CD4-positive, alpha-beta T cell (primary cell): ENCODE results near the gene COL5A1. TPM values are rescaled to one million over a fixed set of nuclear protein-coding genes. Genes with fewer than 3 reads are reported as not detected.

Experiments used
- ATAC-seq: fragments of 200-7000 bp; cut with Tn5 transposase; one replicate; pipeline ENCODE4 v1.10.0; 2022; ENCODE audit warnings: mild to moderate bottlenecking; ENCODE audit not compliant: poor library complexity
- CTCF ChIA-PET: fragments of 350-600 bp; sonication (Branson Sonifier 250); formaldehyde crosslinking; loops from one replicate; lab custom pipeline; 2021; ENCODE audit warnings: antibody characterized with exemption, inconsistent platforms; lab: Charles Lee
- POLR2A ChIA-PET: fragments of 350-600 bp; sonication (Branson Sonifier 250); formaldehyde crosslinking; loops from one replicate; lab custom pipeline; 2021; ENCODE audit warnings: antibody characterized with exemption, inconsistent platforms; lab: Charles Lee
- DNase-seq, 14 experiments: peaks; one replicate each; pipeline ENCODE4 v3.0.0-alpha.2; 2013 to 2020; ENCODE audit warnings: mixed read lengths in 2 of 14
- H3K27ac ChIP-seq, 2 donors: one replicate each; pipeline versions ENCODE4 v1.5.1 to v1.7.0; 2013; ENCODE audit warnings: low read length in 2 of 2, low read depth in 1 of 2, mild to moderate bottlenecking in 1 of 2
- H3K27me3 ChIP-seq, 2 experiments: 1 replicate in 1 of 2; 2 replicates in 1 of 2; pipeline versions ENCODE4 v1.6.1 to v1.7.0; 2013; ENCODE audit warnings: low read length in 2 of 2, control low read depth in 1 of 2, mild to moderate bottlenecking in 1 of 2, moderate library complexity in 1 of 2; ENCODE audit not compliant: insufficient read depth in 2 of 2, control insufficient read depth in 1 of 2
- H3K36me3 ChIP-seq: one replicate; pipeline ENCODE4 v1.6.1; 2013; ENCODE audit warnings: low read length, control low read depth; ENCODE audit not compliant: insufficient read depth
- H3K4me1 ChIP-seq: one replicate; pipeline ENCODE4 v1.6.1; 2013; ENCODE audit warnings: low read length, control low read depth; ENCODE audit not compliant: insufficient read depth
- H3K4me3 ChIP-seq: one replicate; pipeline ENCODE4 v1.5.1; 2013; ENCODE audit warnings: mild to moderate bottlenecking, low read length, moderate library complexity
- H3K9me3 ChIP-seq, 2 experiments: 1 replicate in 1 of 2; 2 replicates in 1 of 2; pipeline versions ENCODE4 v1.6.1 to v1.7.0; 2013; ENCODE audit warnings: low read length in 2 of 2, mild to moderate bottlenecking in 2 of 2, control low read depth in 1 of 2, moderate library complexity in 1 of 2; ENCODE audit not compliant: control insufficient read depth in 1 of 2, insufficient read depth in 1 of 2
- H3K27ac Mint-ChIP-seq: one replicate; pipeline ENCODE4 v1.8.0; 2020; ENCODE audit warnings: mixed read lengths
- H3K27me3 Mint-ChIP-seq: one replicate; pipeline ENCODE4 v1.8.0; 2021; ENCODE audit warnings: mixed read lengths
- H3K36me3 Mint-ChIP-seq: one replicate; pipeline ENCODE4 v1.8.0; 2021; ENCODE audit warnings: low read depth, mixed read lengths
- H3K4me1 Mint-ChIP-seq: one replicate; pipeline ENCODE4 v1.8.0; 2021; ENCODE audit warnings: low read depth, mixed read lengths
- H3K4me3 Mint-ChIP-seq: one replicate; pipeline ENCODE4 v1.8.0; 2020; ENCODE audit warnings: mild to moderate bottlenecking, mixed read lengths
- H3K9me3 Mint-ChIP-seq: one replicate; pipeline ENCODE4 v1.8.0; 2020; ENCODE audit warnings: mixed read lengths
- CTCF ChIP-seq: fragments of 200-600 bp; IDR thresholded peaks from one replicate; pipeline ENCODE4 v1.8.0; 2022; ENCODE audit warnings: antibody characterized with exemption, mild to moderate bottlenecking
- intact Hi-C, 2 experiments: fragments of 100-400 bp; cut with DNase I in 1 of 2; cut with micrococcal nuclease in 1 of 2; formaldehyde crosslinking; loops; one replicate each; pipeline versions ENCODE4 v1.15.1 to v1.9.0; 2023 to 2025; cut with DNase I, micrococcal nuclease
- total RNA-seq, 174 experiments: library from RNA in 2 of 174; stranded (reverse) in 2 of 174; gene quantifications; one replicate each; pipeline ENCODE4 v1.2.3 and lab custom pipeline; 2021 to 2026

The COL5A1 gene
- total RNA-seq, 2 experiments from 2014 or later = 0.41 to 0.50 TPM

DNA sequence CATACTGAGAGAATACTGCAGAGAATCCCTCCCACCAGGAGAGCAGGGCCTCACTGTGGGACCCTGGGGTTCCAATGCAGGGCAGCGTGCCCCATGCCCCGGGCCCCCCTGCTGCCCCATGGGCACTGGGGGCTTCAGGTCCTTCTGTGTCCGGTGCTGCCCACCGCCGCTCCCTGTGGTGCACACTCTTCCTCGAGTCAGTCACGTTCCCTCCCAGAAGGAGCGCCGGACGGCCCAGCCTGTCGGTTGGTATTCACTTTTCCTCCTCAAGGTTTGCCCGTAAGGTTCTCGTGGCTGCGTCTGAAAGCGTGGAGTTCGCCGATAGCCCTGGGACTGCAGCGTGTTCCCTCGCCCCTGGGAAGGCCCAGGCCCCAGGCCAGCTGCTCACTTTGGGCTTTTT is 190.9 kb downstream of the COL5A1 start:
- DNase-seq = no peak
- H3K36me3 Mint-ChIP-seq = no peaks in the 10 kb centered on the region
- no peak overlapping the region for H3K27ac ChIP-seq
- H3K4me3 Mint-ChIP-seq = no peak overlapping the region
- no peaks in the 10 kb centered on the region for H3K4me1 Mint-ChIP-seq
- CTCF ChIA-PET = no interaction called here
- H3K9me3 Mint-ChIP-seq = no peaks in the 10 kb centered on the region
- H3K4me3 ChIP-seq = no peak overlapping the region
- no peaks in the 10 kb centered on the region for H3K27me3 Mint-ChIP-seq
- TF ChIP-seq CTCF = no peak
- H3K27me3 ChIP-seq = no peaks in the 10 kb centered on the region
- peaks cover 0 to 6% of the 10 kb centered on the region in 2 experiments for H3K9me3 ChIP-seq
- no peaks in the 10 kb centered on the region for H3K36me3 ChIP-seq
- POLR2A ChIA-PET = no interaction called here
- H3K4me1 ChIP-seq = no peaks in the 10 kb centered on the region
- intact Hi-C loops = no loop called here
- ATAC-seq = no peak
- H3K27ac Mint-ChIP-seq = no peak overlapping the region

GRCh38 chr9:134833294-134833880 is 191.8 kb downstream of the COL5A1 start:
- ChIA-PET POLR2A (no interaction called here), CTCF (no interaction called here)
- ATAC-seq (no peak), DNase-seq (no peak)
- TF ChIP-seq CTCF = no peak
- Histone ChIP-seq H3K4me3 (no peak overlapping the region), H3K9me3 (peaks cover 0 to 6% of the 10 kb centered on the region in 2 experiments), H3K27ac (no peak overlapping the region), H3K36me3 (no peaks in the 10 kb centered on the region), H3K4me1 (no peaks in the 10 kb centered on the region), H3K27me3 (no peaks in the 10 kb centered on the region)
- no peaks in the 10 kb centered on the region for H3K9me3 Mint-ChIP-seq
- no peak overlapping the region for H3K4me3 Mint-ChIP-seq
- no peaks in the 10 kb centered on the region for H3K36me3 Mint-ChIP-seq
- no peak overlapping the region for H3K27ac Mint-ChIP-seq
- intact Hi-C loops = no loop called here
- H3K27me3 Mint-ChIP-seq = no peaks in the 10 kb centered on the region
- no peaks in the 10 kb centered on the region for H3K4me1 Mint-ChIP-seq

- no peak overlapping the region for H3K27ac ChIP-seq
- peaks cover 0 to 6% of the 10 kb centered on the region in 2 experiments for H3K9me3 ChIP-seq
- TF ChIP-seq CTCF = no peak
- POLR2A ChIA-PET = no interaction called here
- H3K27me3 ChIP-seq = no peaks in the 10 kb centered on the region
- intact Hi-C loops = no loop called here
- Mint-ChIP-seq H3K4me1 (no peaks in the 10 kb centered on the region), H3K9me3 (no peaks in the 10 kb centered on the region), H3K4me3 (no peak overlapping the region), H3K36me3 (no peaks in the 10 kb centered on the region), H3K27me3 (no peaks in the 10 kb centered on the region), H3K27ac (no peak overlapping the region)
- no peak for ATAC-seq
- CTCF ChIA-PET = no interaction called here
- H3K36me3 ChIP-seq = no peaks in the 10 kb centered on the region
- DNase-seq = no peak
- H3K4me1 ChIP-seq = no peaks in the 10 kb centered on the region
- H3K4me3 ChIP-seq = no peak overlapping the region
These were observed 192.8 kb downstream of the COL5A1 start for GRCh38 chr9:134834217-134834956.
